ENCODE data around the gene SNCA.
A peak's percentile ranks its signal among the peaks of the same experiment; 100 is the strongest.

SNCA gene

GRCh38 chr4:89751416-89751815 is 85.5 kb downstream of the SNCA start:
- no peak overlapping the region for H3K4me3 ChIP-seq (ENCODE audit: low read length)
- no peak for DNase-seq (ENCODE audit: low read depth)
- TF ChIP-seq CTCF (IDR thresholded peaks at IDR 0.05; ENCODE audit: insufficient read depth, low read depth, low read length, missing control alignments): no peak

- H3K4me3 ChIP-seq (ENCODE audit: low read length): no peak overlapping the region
These were observed 90.6 kb downstream of the SNCA start for GRCh38 chr4:89746377-89746776.

GRCh38 chr4:89745708-89746107 is 91.3 kb downstream of the SNCA start:
- H3K4me3 ChIP-seq (ENCODE audit: low read length): no peak overlapping the region
- no peak for TF ChIP-seq CTCF (IDR thresholded peaks at IDR 0.05; ENCODE audit: insufficient read depth, low read depth, low read length, missing control alignments)
- DNase-seq (ENCODE audit: low read depth): no peak

More at GRCh38 chr4:89746377-89746776, 90.6 kb downstream of the SNCA start:
- DNase-seq (ENCODE audit: low read depth): no peak
- no peak for TF ChIP-seq CTCF (IDR thresholded peaks at IDR 0.05; ENCODE audit: insufficient read depth, low read depth, low read length, missing control alignments)

- no peak for DNase-seq (ENCODE audit: low read depth)
- no peak for TF ChIP-seq CTCF (IDR thresholded peaks at IDR 0.05; ENCODE audit: insufficient read depth, low read depth, low read length, missing control alignments)
These were observed 92.0 kb downstream of the SNCA start for GRCh38 chr4:89744914-89745313.

GRCh38 chr4:89741768-89742167 is 95.2 kb downstream of the SNCA start:
- TF ChIP-seq CTCF (IDR thresholded peaks at IDR 0.05; ENCODE audit: insufficient read depth, low read depth, low read length, missing control alignments): no peak
- DNase-seq (ENCODE audit: low read depth): no peak
- no peak overlapping the region for H3K4me3 ChIP-seq (ENCODE audit: low read length)

More at GRCh38 chr4:89744914-89745313, 92.0 kb downstream of the SNCA start:
- H3K4me3 ChIP-seq (ENCODE audit: low read length): no peak overlapping the region

- DNase-seq (ENCODE audit: low read depth): no peak
- H3K4me3 ChIP-seq (ENCODE audit: low read length): no peak overlapping the region
- TF ChIP-seq CTCF (IDR thresholded peaks at IDR 0.05; ENCODE audit: insufficient read depth, low read depth, low read length, missing control alignments): no peak
These were observed 97.5 kb downstream of the SNCA start for GRCh38 chr4:89739311-89739988.

- no peak for TF ChIP-seq CTCF (IDR thresholded peaks at IDR 0.05; ENCODE audit: insufficient read depth, low read depth, low read length, missing control alignments)
- H3K4me3 ChIP-seq (ENCODE audit: low read length): no peak overlapping the region
- peak; percentile 63 for DNase-seq (ENCODE audit: low read depth)
These were observed 99.1 kb downstream of the SNCA start for GRCh38 chr4:89737888-89738287.
